Measurements from ENCODE around the gene IL6. TPM values are rescaled to one million over a fixed set of nuclear protein-coding genes. Genes with fewer than 3 reads are reported as not detected.

IL6 gene
- total RNA-seq, 1 donor from 2014 or later = not detected

Other genes with a start within 250 kb of the IL6 start
- 1.1 TPM for gene STEAP1B, start 227.0 kb upstream of the IL6 start, total RNA-seq
- gene TOMM7, start 95.6 kb downstream of the IL6 start, total RNA-seq = 194 TPM